Liver (tissue), 3 donors: ENCODE results near the gene ARFRP1.

ENCODE experiments used
- RAD21 ChIP-seq, 2 donors: IDR thresholded peaks; 2 replicates each; pipeline ENCODE4 v1.6.1; 2016; ENCODE audit warnings: antibody characterized with exemption in 2 of 2, mild to moderate bottlenecking in 2 of 2
- YY1 ChIP-seq: IDR thresholded peaks from 2 replicates; pipeline ENCODE4 v1.6.1; 2016; ENCODE audit warnings: antibody characterized with exemption, mild to moderate bottlenecking
- TF ChIP-seq, protein P1 (sequence below): IDR thresholded peaks from 2 replicates; pipeline ENCODE4 v1.6.1; 2016; ENCODE audit warnings: antibody characterized with exemption
- TF ChIP-seq, protein P2 (sequence below): fragments of 150-350 bp; IDR thresholded peaks from 2 replicates; pipeline ENCODE4 v1.5.1; 2017; ENCODE audit warnings: improper control_type of control experiment, low read depth, low read length; ENCODE audit not compliant: missing input control
- TF ChIP-seq, protein P3 (sequence below): IDR thresholded peaks from 2 replicates; pipeline ENCODE4 v1.6.1; 2016; ENCODE audit warnings: antibody characterized with exemption, mild to moderate bottlenecking
- TF ChIP-seq, protein P4 (sequence below): IDR thresholded peaks from 2 replicates; pipeline ENCODE4 v1.6.1; 2016; ENCODE audit warnings: antibody characterized with exemption
- TF ChIP-seq, protein P5 (sequence below): IDR thresholded peaks from 2 replicates; pipeline ENCODE4 v1.6.1; 2016; ENCODE audit warnings: antibody characterized with exemption
- donor health status: healthy.
- donor health status: healthy.

DNA sequence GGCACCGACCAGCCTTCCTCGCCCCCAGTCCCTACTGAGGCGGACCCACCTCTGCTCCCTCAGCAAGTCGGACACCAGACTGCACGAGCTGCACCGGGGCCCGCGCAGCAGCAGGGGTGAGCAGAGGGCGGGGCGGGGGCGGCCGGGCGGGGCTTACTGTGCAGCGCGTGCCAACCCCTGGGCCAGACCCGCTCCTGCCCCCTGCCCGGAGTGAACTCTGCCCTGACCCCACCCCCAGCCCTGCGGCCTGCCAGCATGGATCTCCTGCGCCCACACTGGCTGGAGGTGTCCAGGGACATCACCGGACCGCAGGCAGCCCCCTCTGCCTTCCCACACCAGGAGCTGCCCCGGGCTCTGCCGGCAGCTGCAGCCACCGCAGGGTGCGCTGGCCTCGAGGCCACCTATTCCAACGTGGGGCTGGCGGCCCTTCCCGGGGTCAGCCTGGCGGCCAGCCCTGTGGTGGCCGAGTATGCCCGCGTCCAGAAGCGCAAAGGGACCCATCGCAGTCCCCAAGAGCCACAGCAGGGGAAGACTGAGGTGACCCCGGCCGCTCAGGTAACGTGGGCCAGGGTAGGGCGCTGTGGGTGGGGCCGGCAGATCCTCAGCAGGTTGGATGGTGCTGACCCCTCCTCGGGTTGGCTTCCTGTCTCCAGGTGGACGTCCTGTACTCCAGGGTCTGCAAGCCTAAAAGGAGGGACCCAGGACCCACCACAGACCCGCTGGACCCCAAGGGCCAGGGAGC lies 30.3 kb upstream of the ARFRP1 start:
- TF ChIP-seq, protein P1, sequence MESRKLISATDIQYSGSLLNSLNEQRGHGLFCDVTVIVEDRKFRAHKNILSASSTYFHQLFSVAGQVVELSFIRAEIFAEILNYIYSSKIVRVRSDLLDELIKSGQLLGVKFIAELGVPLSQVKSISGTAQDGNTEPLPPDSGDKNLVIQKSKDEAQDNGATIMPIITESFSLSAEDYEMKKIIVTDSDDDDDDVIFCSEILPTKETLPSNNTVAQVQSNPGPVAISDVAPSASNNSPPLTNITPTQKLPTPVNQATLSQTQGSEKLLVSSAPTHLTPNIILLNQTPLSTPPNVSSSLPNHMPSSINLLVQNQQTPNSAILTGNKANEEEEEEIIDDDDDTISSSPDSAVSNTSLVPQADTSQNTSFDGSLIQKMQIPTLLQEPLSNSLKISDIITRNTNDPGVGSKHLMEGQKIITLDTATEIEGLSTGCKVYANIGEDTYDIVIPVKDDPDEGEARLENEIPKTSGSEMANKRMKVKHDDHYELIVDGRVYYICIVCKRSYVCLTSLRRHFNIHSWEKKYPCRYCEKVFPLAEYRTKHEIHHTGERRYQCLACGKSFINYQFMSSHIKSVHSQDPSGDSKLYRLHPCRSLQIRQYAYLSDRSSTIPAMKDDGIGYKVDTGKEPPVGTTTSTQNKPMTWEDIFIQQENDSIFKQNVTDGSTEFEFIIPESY = no peak
- TF ChIP-seq, protein P2, sequence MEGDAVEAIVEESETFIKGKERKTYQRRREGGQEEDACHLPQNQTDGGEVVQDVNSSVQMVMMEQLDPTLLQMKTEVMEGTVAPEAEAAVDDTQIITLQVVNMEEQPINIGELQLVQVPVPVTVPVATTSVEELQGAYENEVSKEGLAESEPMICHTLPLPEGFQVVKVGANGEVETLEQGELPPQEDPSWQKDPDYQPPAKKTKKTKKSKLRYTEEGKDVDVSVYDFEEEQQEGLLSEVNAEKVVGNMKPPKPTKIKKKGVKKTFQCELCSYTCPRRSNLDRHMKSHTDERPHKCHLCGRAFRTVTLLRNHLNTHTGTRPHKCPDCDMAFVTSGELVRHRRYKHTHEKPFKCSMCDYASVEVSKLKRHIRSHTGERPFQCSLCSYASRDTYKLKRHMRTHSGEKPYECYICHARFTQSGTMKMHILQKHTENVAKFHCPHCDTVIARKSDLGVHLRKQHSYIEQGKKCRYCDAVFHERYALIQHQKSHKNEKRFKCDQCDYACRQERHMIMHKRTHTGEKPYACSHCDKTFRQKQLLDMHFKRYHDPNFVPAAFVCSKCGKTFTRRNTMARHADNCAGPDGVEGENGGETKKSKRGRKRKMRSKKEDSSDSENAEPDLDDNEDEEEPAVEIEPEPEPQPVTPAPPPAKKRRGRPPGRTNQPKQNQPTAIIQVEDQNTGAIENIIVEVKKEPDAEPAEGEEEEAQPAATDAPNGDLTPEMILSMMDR = no peak
- TF ChIP-seq, protein P3, sequence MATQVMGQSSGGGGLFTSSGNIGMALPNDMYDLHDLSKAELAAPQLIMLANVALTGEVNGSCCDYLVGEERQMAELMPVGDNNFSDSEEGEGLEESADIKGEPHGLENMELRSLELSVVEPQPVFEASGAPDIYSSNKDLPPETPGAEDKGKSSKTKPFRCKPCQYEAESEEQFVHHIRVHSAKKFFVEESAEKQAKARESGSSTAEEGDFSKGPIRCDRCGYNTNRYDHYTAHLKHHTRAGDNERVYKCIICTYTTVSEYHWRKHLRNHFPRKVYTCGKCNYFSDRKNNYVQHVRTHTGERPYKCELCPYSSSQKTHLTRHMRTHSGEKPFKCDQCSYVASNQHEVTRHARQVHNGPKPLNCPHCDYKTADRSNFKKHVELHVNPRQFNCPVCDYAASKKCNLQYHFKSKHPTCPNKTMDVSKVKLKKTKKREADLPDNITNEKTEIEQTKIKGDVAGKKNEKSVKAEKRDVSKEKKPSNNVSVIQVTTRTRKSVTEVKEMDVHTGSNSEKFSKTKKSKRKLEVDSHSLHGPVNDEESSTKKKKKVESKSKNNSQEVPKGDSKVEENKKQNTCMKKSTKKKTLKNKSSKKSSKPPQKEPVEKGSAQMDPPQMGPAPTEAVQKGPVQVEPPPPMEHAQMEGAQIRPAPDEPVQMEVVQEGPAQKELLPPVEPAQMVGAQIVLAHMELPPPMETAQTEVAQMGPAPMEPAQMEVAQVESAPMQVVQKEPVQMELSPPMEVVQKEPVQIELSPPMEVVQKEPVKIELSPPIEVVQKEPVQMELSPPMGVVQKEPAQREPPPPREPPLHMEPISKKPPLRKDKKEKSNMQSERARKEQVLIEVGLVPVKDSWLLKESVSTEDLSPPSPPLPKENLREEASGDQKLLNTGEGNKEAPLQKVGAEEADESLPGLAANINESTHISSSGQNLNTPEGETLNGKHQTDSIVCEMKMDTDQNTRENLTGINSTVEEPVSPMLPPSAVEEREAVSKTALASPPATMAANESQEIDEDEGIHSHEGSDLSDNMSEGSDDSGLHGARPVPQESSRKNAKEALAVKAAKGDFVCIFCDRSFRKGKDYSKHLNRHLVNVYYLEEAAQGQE = no peak
- TF ChIP-seq RAD21 (IDR thresholded peaks at IDR 0.05) = no peak
- TF ChIP-seq, protein P4, sequence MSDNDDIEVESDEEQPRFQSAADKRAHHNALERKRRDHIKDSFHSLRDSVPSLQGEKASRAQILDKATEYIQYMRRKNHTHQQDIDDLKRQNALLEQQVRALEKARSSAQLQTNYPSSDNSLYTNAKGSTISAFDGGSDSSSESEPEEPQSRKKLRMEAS = no peak
- TF ChIP-seq, protein P5, sequence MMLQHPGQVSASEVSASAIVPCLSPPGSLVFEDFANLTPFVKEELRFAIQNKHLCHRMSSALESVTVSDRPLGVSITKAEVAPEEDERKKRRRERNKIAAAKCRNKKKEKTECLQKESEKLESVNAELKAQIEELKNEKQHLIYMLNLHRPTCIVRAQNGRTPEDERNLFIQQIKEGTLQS = no peak
- peak; percentile 40 for TF ChIP-seq YY1
